ENCODE measurements around the gene RBBP4.

DNA sequence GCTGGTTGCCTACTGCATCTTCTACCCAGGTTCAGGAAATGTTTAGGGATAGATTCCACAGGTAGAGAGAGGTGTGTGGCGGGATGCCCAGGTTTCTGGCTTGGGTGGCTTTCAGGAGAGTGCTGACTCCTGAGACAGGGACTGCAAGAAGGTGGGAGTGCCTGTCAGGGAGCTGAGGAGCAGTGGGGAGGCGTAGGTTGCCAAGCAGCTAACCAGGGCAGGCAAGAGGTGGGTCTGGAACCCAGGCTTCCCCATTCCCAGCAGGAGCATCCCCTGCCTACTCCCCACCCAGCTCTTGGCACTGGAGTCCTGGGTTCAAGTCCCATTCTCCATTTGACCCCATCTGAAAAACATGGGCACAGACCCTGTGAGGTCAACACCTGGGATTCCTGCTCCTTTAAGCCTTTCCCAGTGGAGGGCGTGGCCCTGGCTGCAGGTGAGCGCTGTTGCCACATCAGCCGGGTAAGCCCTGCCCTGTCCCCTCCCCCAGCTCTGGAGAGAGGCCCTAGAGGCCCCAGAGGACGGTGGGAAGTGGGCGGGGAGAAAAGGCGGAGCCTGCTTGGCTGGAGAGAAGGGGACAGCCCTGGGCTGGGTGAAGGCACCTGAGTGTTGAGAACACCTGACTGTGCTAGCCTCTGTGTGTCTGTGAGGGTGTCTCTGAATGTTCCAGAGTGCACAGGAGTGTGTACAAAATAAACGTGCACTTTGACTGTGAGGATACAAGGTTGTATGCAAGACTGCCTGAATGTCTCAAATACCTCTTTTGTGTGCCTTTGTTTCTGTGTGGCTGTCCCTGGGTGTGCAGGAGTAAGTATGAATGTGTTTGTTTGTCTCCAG lies 65.5 kb downstream of the RBBP4 start:
- TF ChIP-seq POLR2A (IDR thresholded peaks at IDR 0.05; ENCODE audit: extremely low read depth, insufficient read length) (no peak), MYC (IDR thresholded peaks at IDR 0.05; ENCODE audit: low read depth, low read length) (no peak)
- TF ChIP-seq, protein P1, sequence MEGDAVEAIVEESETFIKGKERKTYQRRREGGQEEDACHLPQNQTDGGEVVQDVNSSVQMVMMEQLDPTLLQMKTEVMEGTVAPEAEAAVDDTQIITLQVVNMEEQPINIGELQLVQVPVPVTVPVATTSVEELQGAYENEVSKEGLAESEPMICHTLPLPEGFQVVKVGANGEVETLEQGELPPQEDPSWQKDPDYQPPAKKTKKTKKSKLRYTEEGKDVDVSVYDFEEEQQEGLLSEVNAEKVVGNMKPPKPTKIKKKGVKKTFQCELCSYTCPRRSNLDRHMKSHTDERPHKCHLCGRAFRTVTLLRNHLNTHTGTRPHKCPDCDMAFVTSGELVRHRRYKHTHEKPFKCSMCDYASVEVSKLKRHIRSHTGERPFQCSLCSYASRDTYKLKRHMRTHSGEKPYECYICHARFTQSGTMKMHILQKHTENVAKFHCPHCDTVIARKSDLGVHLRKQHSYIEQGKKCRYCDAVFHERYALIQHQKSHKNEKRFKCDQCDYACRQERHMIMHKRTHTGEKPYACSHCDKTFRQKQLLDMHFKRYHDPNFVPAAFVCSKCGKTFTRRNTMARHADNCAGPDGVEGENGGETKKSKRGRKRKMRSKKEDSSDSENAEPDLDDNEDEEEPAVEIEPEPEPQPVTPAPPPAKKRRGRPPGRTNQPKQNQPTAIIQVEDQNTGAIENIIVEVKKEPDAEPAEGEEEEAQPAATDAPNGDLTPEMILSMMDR (IDR thresholded peaks at IDR 0.05; ENCODE audit: low read depth, low read length), result no peak

All from NB4 (cell line).